GM12891 (cell line): ENCODE measurements around the gene OR14A16.

Experiments used
- DNase-seq: peaks from one replicate; pipeline ENCODE4 v3.0.0; 2011; ENCODE audit warnings: low spot score; ENCODE audit not compliant: insufficient read length
- FAIRE-seq: peaks from 2 replicates; lab custom pipeline; 2011; peaks lifted over from hg19 to GRCh38; lab: Jason Lieb, UNC
- PAX5 ChIP-seq: IDR thresholded peaks from 2 replicates; pipeline ENCODE4 v1.6.1; 2011; ENCODE audit warnings: low read length, moderate library complexity, mild to moderate bottlenecking; ENCODE audit not compliant: insufficient read depth, severe bottlenecking
- POLR2A ChIP-seq: IDR thresholded peaks from 2 replicates; pipeline ENCODE4 v1.6.1; 2011; ENCODE audit warnings: low read depth, low read length, control low read depth
- POLR2AphosphoS5 ChIP-seq: IDR thresholded peaks from 2 replicates; pipeline ENCODE4 v1.6.1; 2011; ENCODE audit warnings: low read depth, low read length, control low read depth
- POU2F2 ChIP-seq: IDR thresholded peaks from 2 replicates; pipeline ENCODE4 v1.6.1; 2011; ENCODE audit warnings: low read depth, mild to moderate bottlenecking, control low read depth, low read length, moderate library complexity
- SPI1 ChIP-seq: IDR thresholded peaks from 2 replicates; pipeline ENCODE4 v1.6.1; 2011; ENCODE audit warnings: low read depth, low read length, control low read depth
- TAF1 ChIP-seq: IDR thresholded peaks from 2 replicates; pipeline ENCODE4 v1.6.1; 2011; ENCODE audit warnings: low read depth, low read length, control low read depth

OR14A16 gene

GRCh38 chr1:247797518-247797917, 26.4 kb downstream of the OR14A16 start:
- FAIRE-seq (no peak), DNase-seq (no peak)
- no peak for TF ChIP-seq SPI1
- TF ChIP-seq POU2F2 = no peak
- TF ChIP-seq TAF1 = no peak
- no peak for TF ChIP-seq POLR2AphosphoS5
- no peak for TF ChIP-seq POLR2A

GRCh38 chr1:247769603-247770002, 54.3 kb downstream of the OR14A16 start:
- TF ChIP-seq TAF1 (no peak), POLR2A (no peak), POLR2AphosphoS5 (no peak), POU2F2 (no peak), PAX5 (no peak)
- DNase-seq (no peak), FAIRE-seq (no peak)
